ENCODE data around the gene TK2.

Gene TK2

DNA sequence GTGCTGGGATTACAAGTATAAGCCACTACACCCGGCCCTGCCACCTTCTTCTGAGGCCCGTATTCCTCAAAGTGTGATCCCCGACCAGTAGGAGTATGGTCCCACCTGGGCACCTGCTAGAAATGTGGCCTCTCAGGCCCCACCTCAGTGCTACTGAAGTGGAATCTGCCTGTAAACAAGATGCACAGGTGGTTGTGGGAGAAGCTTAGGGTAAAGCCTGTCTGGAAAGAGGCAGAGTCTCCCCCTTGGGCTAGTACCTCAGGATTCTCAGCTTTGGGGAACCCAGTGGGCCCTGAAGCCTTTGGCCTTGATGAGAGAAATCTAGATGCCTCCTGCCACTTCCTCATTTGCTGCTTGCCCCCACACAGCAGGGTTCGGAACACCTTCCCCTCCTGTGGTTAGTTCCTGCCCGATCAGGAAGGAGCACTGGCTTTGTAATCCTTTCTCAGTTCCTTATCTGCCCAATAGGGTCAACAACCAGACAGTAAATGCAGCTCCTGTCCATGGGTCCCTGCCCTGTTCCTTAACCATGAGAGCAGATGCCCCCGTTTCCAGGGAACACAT is 25.2 kb downstream of the TK2 start:
- H3K4me3 ChIP-seq (ENCODE audit: low read depth, low read length), result peak overlapping the region; percentile 6
- TF ChIP-seq, protein P1, sequence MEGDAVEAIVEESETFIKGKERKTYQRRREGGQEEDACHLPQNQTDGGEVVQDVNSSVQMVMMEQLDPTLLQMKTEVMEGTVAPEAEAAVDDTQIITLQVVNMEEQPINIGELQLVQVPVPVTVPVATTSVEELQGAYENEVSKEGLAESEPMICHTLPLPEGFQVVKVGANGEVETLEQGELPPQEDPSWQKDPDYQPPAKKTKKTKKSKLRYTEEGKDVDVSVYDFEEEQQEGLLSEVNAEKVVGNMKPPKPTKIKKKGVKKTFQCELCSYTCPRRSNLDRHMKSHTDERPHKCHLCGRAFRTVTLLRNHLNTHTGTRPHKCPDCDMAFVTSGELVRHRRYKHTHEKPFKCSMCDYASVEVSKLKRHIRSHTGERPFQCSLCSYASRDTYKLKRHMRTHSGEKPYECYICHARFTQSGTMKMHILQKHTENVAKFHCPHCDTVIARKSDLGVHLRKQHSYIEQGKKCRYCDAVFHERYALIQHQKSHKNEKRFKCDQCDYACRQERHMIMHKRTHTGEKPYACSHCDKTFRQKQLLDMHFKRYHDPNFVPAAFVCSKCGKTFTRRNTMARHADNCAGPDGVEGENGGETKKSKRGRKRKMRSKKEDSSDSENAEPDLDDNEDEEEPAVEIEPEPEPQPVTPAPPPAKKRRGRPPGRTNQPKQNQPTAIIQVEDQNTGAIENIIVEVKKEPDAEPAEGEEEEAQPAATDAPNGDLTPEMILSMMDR (IDR thresholded peaks at IDR 0.05; ENCODE audit: borderline replicate concordance, insufficient read depth, low read depth, low read length), result 0 out of 2 replicates have a peak, but pooled peaks have one; percentile 19

DNA sequence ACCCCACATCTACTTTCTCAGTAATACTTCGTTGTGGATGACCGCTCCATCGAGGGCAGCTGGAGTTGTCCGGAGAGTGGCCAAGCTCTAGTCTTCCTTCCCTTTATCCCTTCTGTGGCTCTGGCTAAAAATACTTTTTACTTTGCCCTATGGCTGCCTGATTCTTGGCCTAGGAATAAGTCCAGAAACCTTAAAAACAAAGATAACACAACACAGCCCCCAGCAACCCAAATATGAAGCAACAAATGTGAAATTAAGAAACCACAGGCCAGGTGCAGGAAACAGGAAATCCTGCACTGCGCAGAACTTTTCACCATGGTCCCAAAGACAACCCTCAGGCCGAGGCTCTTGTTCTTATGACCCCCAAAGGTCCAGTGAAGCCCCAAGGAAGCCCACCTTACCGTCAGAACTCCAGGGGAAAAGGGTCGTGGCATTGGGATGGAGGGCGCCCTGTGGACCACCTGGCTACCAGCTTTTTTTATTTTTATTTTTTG is 26.0 kb downstream of the TK2 start:
- TF ChIP-seq, protein P1 (IDR thresholded peaks at IDR 0.05; ENCODE audit: borderline replicate concordance, insufficient read depth, low read depth, low read length), result no peak
- H3K4me3 ChIP-seq (ENCODE audit: low read depth, low read length), result no peak overlapping the region

DNA sequence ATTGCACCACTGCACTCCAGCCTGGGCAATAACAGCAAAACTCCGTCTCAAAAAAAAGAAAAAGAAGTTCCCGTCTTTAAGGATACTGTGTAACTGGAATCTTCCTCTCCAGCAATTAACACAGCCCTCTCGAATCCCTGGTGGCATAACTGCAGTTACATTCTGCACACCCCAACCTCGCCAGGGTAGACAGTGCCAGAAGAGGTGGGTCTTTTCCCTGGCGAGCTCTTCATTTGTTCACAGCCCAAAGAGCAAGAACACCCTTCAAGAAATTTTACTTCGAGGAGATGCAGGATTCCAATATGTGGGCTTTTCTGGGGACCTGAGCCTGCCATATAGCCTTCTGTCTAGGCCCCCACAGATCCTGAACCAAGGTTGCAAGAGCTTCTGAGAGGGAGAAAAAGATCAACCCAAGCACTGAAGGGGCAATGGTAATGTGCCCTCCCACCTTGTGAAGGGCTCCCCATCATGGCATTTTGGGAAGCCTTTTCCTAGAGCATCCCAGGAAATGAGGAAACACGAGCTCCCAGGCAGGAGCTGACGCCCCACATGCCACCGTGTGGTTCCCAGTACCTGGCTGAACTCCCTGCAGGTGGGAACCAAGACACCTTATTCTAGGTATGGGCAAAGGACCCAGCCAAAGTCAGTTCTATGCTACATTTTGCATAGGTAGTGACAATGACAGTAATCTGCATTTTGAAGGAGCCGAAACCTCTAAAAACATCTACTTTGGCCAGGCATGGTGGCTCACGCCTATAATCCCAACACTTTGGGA is 26.9 kb downstream of the TK2 start:
- no peak overlapping the region for H3K4me3 ChIP-seq (ENCODE audit: low read depth, low read length)
- TF ChIP-seq, protein P1 (IDR thresholded peaks at IDR 0.05; ENCODE audit: borderline replicate concordance, insufficient read depth, low read depth, low read length), result no peak

DNA sequence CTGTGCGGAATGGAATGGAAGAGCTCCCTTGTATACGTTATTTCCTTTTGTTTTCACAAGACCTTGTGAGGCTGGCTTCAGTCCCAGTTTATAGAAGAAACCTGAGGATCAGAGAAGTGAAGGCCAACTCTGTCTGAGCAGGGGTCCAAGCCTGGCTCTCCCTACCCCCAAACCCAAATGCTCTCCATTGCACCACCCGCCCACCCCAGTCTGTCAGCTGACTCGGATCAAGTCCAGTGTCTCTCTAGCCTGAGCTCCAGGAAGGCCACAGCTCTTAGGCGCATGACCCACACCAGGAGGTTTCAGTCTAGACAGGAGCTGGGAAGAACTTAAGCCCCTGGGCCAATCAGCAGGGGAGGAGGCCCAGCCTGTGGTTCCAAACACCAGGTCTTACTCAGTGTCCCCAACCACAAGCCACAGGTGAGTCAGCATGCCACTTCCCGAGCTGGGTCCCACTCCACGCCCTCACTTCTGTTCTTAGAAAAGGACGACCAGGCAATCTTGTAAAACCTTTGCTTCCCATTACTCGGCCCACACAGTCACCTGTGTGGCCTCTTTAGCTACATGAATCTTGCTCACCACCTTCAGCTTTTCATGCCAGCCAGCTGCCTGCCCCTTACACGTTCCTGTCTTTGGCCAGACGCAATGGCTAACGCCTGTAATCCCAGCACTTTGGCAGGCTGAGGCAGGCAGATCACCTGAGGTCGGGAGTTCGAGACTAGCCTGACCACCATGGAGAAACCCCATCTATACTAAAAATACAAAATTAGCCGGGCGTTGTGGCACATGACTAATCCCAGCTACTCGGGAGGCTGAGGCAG is 27.8 kb downstream of the TK2 start:
- no peak overlapping the region for H3K4me3 ChIP-seq (ENCODE audit: low read depth, low read length)
- TF ChIP-seq, protein P1 (IDR thresholded peaks at IDR 0.05; ENCODE audit: borderline replicate concordance, insufficient read depth, low read depth, low read length), result no peak

DNA sequence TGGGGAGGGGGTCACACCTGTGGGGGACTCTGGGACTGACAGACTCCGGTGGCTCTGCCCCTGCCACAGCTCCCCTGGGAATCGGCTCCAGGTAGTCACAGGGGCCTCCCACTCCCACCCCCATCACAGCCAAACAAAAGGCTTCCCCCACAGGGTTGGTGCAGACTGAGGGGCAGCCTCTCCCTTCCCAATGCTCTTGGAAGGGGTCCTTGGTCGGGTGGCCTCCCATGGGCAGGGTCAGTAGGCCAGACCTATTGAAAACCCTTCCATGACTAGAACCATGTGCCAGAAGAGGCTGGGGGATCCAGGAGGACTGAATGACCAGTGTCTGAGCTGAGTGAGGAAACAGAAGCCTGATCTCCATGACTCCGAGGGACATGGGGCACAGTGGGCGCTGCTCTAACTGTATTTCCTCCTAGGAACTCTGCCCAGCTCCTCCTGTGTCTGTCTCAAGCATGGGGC is 28.6 kb downstream of the TK2 start:
- H3K4me3 ChIP-seq (ENCODE audit: low read depth, low read length), result no peak overlapping the region
- TF ChIP-seq, protein P1 (IDR thresholded peaks at IDR 0.05; ENCODE audit: borderline replicate concordance, insufficient read depth, low read depth, low read length), result no peak

DNA sequence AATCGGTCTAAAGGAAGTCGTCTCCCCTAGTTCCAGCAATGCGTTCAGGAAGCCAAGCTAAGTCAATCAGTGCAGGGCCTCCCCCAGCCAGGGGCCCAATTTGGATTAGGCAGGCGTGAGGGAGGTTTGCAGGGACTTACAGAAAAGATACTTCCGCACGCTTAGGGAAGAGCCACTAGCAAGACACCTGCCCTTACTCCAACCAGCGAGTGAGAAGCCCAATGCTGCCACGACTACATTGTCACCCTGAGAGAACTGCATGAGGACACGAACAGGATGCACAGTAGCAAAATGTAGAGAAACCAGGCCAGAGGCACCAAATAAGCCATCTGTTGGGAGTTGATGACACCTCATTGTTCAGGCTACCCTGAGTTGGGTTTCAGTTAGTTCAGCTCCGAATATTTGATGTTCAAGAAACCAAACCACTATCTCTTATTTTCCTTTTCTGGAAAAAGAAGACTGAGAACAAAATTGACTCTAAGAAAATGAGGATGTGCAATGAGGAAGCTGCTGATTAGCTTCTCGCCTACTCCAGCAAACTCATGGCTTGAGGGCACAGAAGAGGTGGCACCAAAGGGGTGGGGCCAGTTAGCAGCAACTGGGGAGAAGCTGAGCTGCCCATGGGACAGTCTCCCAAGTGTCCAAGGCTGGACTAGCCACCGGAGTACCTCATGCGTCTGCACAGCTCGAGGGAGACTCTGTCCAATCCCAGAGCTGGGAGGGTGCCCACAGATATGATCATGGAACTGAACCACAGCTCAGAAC is 29.3 kb downstream of the TK2 start:
- TF ChIP-seq, protein P1 (IDR thresholded peaks at IDR 0.05; ENCODE audit: borderline replicate concordance, insufficient read depth, low read depth, low read length), result no peak
- no peak overlapping the region for H3K4me3 ChIP-seq (ENCODE audit: low read depth, low read length)

Measured in GM12875 (cell line).